ENCODE data around the gene GABBR2.

Gene GABBR2

GRCh38 chr9:98569491-98569890 lies 139.2 kb downstream of the GABBR2 start:
- no peak for DNase-seq (ENCODE audit: low spot score)

GRCh38 chr9:98568909-98569469 lies 139.7 kb downstream of the GABBR2 start:
- no peak for DNase-seq (ENCODE audit: low spot score)

GRCh38 chr9:98568234-98568908 lies 140.4 kb downstream of the GABBR2 start:
- no peak for DNase-seq (ENCODE audit: low spot score)

GRCh38 chr9:98567540-98568233 lies 141.0 kb downstream of the GABBR2 start:
- DNase-seq (ENCODE audit: low spot score), result no peak

- no peak for DNase-seq (ENCODE audit: low spot score)
These were observed 143.3 kb downstream of the GABBR2 start for GRCh38 chr9:98565152-98566135.

- no peak for DNase-seq (ENCODE audit: low spot score)
These were observed 144.0 kb downstream of the GABBR2 start for GRCh38 chr9:98564714-98565113.

- no peak for DNase-seq (ENCODE audit: low spot score)
These were observed 144.7 kb downstream of the GABBR2 start for GRCh38 chr9:98563988-98564387.

- DNase-seq (ENCODE audit: low spot score), result no peak
These were observed 145.4 kb downstream of the GABBR2 start for GRCh38 chr9:98563212-98563907.

- no peak for DNase-seq (ENCODE audit: low spot score)
These were observed 149.2 kb downstream of the GABBR2 start for GRCh38 chr9:98559561-98559960.

- no peak for DNase-seq (ENCODE audit: low spot score)
These were observed 150.2 kb downstream of the GABBR2 start for GRCh38 chr9:98558575-98558974.

GRCh38 chr9:98556511-98556910 lies 152.2 kb downstream of the GABBR2 start:
- no peak for DNase-seq (ENCODE audit: low spot score)

GRCh38 chr9:98555651-98556465 lies 152.9 kb downstream of the GABBR2 start:
- DNase-seq (ENCODE audit: low spot score), result no peak

GRCh38 chr9:98554752-98555151 lies 154.0 kb downstream of the GABBR2 start:
- DNase-seq (ENCODE audit: low spot score), result no peak

- peak; percentile 44 for DNase-seq (ENCODE audit: low spot score)
These were observed 156.4 kb downstream of the GABBR2 start for GRCh38 chr9:98552331-98552730.

GRCh38 chr9:98551511-98552286 lies 157.0 kb downstream of the GABBR2 start:
- DNase-seq (ENCODE audit: low spot score), result peak; percentile 39

GRCh38 chr9:98550206-98550820 lies 158.4 kb downstream of the GABBR2 start:
- no peak for DNase-seq (ENCODE audit: low spot score)

- DNase-seq (ENCODE audit: low spot score), result no peak
These were observed 159.3 kb downstream of the GABBR2 start for GRCh38 chr9:98549401-98549800.

GRCh38 chr9:98547606-98548005 lies 161.1 kb downstream of the GABBR2 start:
- DNase-seq (ENCODE audit: low spot score), result no peak

GRCh38 chr9:98545021-98545420 lies 163.7 kb downstream of the GABBR2 start:
- no peak for DNase-seq (ENCODE audit: low spot score)

All from Ammon's horn (tissue), 1 donor.